Heart left ventricle (tissue), 13 donors: ENCODE data around the gene RNF38.

Experiments used
- CTCF ChIP-seq, 12 donors: fragments of 200-600 bp; sonication (generic) in 4 of 12; IDR thresholded peaks; one replicate each; pipeline versions ENCODE4 v1.5.0 to v1.8.0; 2018 to 2022; ENCODE audit warnings: antibody characterized with exemption in 12 of 12, mild to moderate bottlenecking in 5 of 12
- POLR2A ChIP-seq, 2 donors: fragments of 450-650 bp; IDR thresholded peaks; one replicate each; pipeline ENCODE4 v1.6.1; 2017; ENCODE audit warnings: antibody characterized with exemption in 2 of 2, mild to moderate bottlenecking in 2 of 2, moderate library complexity in 2 of 2
- donor health status: ischemic (EF 13 %, LVEDD 7.1; RV severe dilation, severe dysfunction).
- donor health status: DM: no; HTN: yes; CAD: no.
- donor health status: DM: no; HTN: no; CAD: no.
- donor health status: ischemic (EF 25% LVEDD 6.9; RV normal size, moderate dysfunction).
- donor health status: ischemic (EF 25% LVEDD 5.7; RV mildly dilated, moderate dysfunction).
- donor health status: ischemic (EF 35%, LVEDD 5.7; RV mildly dilated, moderate dysfunction).
- donor health status: nonischemic (EF 11% LVEDD 7.7; RV severe dilation, severe dysfunction).
- donor health status: DM: yes; HTN: yes; CAD: no.
- donor health status: PGD.
- donor health status: ischemic (EF 29% LVEDD 5.4; RV normal size, mild dysfunction).
- donor health status: nonischemic (EF 23%, LVEDD 6.1; RV moderate dilation, normal function).

DNA sequence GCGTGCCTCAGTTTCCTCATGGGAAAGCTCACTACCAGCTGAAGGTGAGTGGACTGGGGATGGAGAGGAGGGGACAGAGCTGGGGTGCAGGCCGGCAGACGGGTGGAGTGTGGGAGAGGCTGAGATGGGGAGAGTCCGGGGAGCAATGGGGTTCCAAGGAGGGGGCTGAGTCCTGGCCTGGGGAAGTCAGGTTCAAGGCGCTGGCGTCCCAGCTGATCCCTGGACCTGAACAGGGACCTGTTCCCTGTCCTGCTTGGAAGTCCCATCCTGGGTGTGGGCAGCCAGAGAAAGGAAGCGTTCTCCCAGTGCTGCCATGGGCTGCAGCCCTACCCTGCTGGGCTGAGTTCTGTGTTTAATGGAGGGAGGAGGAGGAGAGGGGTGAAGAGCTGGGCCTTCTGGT is 80.9 kb downstream of the RNF38 start:
- no peak for TF ChIP-seq CTCF (IDR thresholded peaks at IDR 0.05)
- TF ChIP-seq POLR2A (IDR thresholded peaks at IDR 0.05): no peak
